K562 (cell line): ENCODE measurements around the gene ATXN1. TPM values are rescaled to one million over a fixed set of nuclear protein-coding genes. Genes with fewer than 3 reads are reported as not detected.

Source experiments
- ATAC-seq: fragments of 200-7000 bp; cut with Tn5 transposase; 3 replicates; pipeline ENCODE4 v1.9.1; 2020; ENCODE audit warnings: moderate library complexity
- BruUV-seq: library from RNA; stranded (reverse); fragments of 400-500 nt; replicated peaks from 2 replicates; lab custom pipeline; 2021; lab: Mats Ljungman, UMichigan
- CTCF ChIA-PET: fragments of 300-600 bp; formaldehyde crosslinking; extraction: SDS; loops from one replicate; lab custom pipeline; 2021; ENCODE audit warnings: low intra/inter-chr PET ratio; lab: Yijun Ruan, JAX
- POLR2A ChIA-PET: fragments of 300-600, 350-650 bp; sonication (Branson Sonifier 250); formaldehyde crosslinking; extraction: SDS; loops from one replicate; lab custom pipeline; 2021; ENCODE audit warnings: antibody characterized with exemption, inconsistent platforms; lab: Yijun Ruan, JAX
- DNase-seq, 4 experiments: peaks; one replicate each; pipeline versions ENCODE4 v3.0.0 to v3.0.0-alpha.2; 2011 to 2018; ENCODE audit warnings: low spot score in 3 of 4, mixed read lengths in 3 of 4; ENCODE audit errors: extremely low read depth in 1 of 4
- FAIRE-seq: peaks from 2 replicates; lab custom pipeline; 2011; peaks lifted over from hg19 to GRCh38; lab: Jason Lieb, UNC
- H2AFZ ChIP-seq: 2 replicates; pipeline ENCODE4 v1.6.0; 2011; ENCODE audit warnings: low read depth, low read length, control low read depth, inconsistent platforms
- H3K27ac ChIP-seq: fragments of 200-600 bp; 3 replicates; pipeline ENCODE4 v1.8.0; 2011; ENCODE audit warnings: low read depth, mild to moderate bottlenecking, control low read depth, inconsistent platforms, low read length, moderate library complexity, mixed read lengths; ENCODE audit errors: extremely low read depth
- H3K27me3 ChIP-seq, 2 experiments: fragments of 300-600 bp in 1 of 2; 2 replicates in 1 of 2; 3 replicates in 1 of 2; pipeline versions ENCODE4 v1.6.0 to v1.8.0; 2011; ENCODE audit warnings: inconsistent platforms in 2 of 2, low read length in 2 of 2, mild to moderate bottlenecking in 1 of 2, mixed read lengths in 1 of 2, moderate library complexity in 1 of 2; ENCODE audit not compliant: control insufficient read depth in 2 of 2, insufficient read depth in 2 of 2
- H3K36me3 ChIP-seq: fragments of 300-600 bp; 3 replicates; pipeline ENCODE4 v1.8.0; 2011; ENCODE audit warnings: mild to moderate bottlenecking, low read length, inconsistent platforms; ENCODE audit not compliant: control insufficient read depth, insufficient read depth
- H3K4me1 ChIP-seq, 2 experiments: fragments of 200-600 bp in 1 of 2; replicated peaks in 1 of 2; 2 replicates in 1 of 2; 3 replicates in 1 of 2; pipeline versions ENCODE4 v1.5.1 to v1.8.0; 2011; ENCODE audit warnings: inconsistent platforms in 2 of 2, low read length in 2 of 2, mild to moderate bottlenecking in 1 of 2, mixed read lengths in 1 of 2, moderate library complexity in 1 of 2; ENCODE audit not compliant: control insufficient read depth in 2 of 2, insufficient read depth in 2 of 2
- H3K4me2 ChIP-seq: 2 replicates; pipeline ENCODE4 v1.6.1; 2011; ENCODE audit warnings: low read length, control low read depth, inconsistent platforms, mixed read lengths; ENCODE audit not compliant: insufficient read depth
- H3K4me3 ChIP-seq: fragments of 200-600 bp; sonication (generic), shearing (Covaris generic); 2 replicates; pipeline ENCODE4 v1.5.1; 2016; ENCODE audit warnings: control low read depth, inconsistent platforms
- H3K79me2 ChIP-seq: fragments of 200-600 bp; 3 replicates; pipeline ENCODE4 v1.8.0; 2011; ENCODE audit warnings: low read length, inconsistent platforms; ENCODE audit not compliant: control insufficient read depth, insufficient read depth
- H3K9ac ChIP-seq, 2 experiments: 2 replicates each; pipeline versions ENCODE4 v1.6.0 to v1.6.1; 2011; ENCODE audit warnings: low read depth in 2 of 2, low read length in 2 of 2, control low read depth in 1 of 2, inconsistent platforms in 1 of 2, mild to moderate bottlenecking in 1 of 2, mixed read lengths in 1 of 2; ENCODE audit not compliant: insufficient read depth in 1 of 2
- H3K9me1 ChIP-seq: one replicate; pipeline ENCODE4 v1.6.0; 2011; ENCODE audit warnings: inconsistent platforms, mild to moderate bottlenecking, low read length, moderate library complexity; ENCODE audit not compliant: control insufficient read depth, insufficient read depth
- H3K9me3 ChIP-seq: replicated peaks from 2 replicates; pipeline ENCODE4 v1.5.1; 2011; ENCODE audit warnings: low read depth, low read length, inconsistent platforms; ENCODE audit not compliant: control insufficient read depth, insufficient read depth
- H4K20me1 ChIP-seq: replicated peaks from 2 replicates; pipeline ENCODE4 v1.6.1; 2011; ENCODE audit warnings: low read length, inconsistent platforms, mixed read lengths; ENCODE audit not compliant: control insufficient read depth, insufficient read depth
- CREB1 ChIP-seq, 2 experiments: sonication (generic) in 1 of 2; formaldehyde crosslinking in 1 of 2; IDR thresholded peaks; 2 replicates each; pipeline versions ENCODE4 v1.6.1 to v1.8.0; 2012 to 2022; ENCODE audit warnings: inconsistent platforms in 1 of 2, mild to moderate bottlenecking in 1 of 2, missing genetic modification reagents in 1 of 2, moderate library complexity in 1 of 2
- MTA1 ChIP-seq: fragments of 450-650 bp; IDR thresholded peaks from 2 replicates; pipeline ENCODE4 v1.6.1; 2017; ENCODE audit warnings: borderline replicate concordance
- MYC ChIP-seq, 2 experiments: fragments of 250-450 bp in 1 of 2; sonication (Bioruptor Pico) in 1 of 2; IDR thresholded peaks; 2 replicates each; pipeline versions ENCODE4 v1.5.1 to v1.6.1; 2012 to 2021; ENCODE audit warnings: low read depth in 2 of 2, borderline replicate concordance in 1 of 2, improper control_type of control experiment in 1 of 2, low read length in 1 of 2, mild to moderate bottlenecking in 1 of 2, moderate library complexity in 1 of 2
- WHSC1 ChIP-seq: IDR thresholded peaks from one replicate; pipeline ENCODE4 v1.6.1; 2012; ENCODE audit warnings: low read length, control low read depth, inconsistent platforms
- WGBS: fragments of 100-300 bp; shearing (Covaris generic); methylation state at CpG from one replicate; pipeline ENCODE4 v1.1.6; 2016; ENCODE audit warnings: low coverage, mixed read lengths; ENCODE audit not compliant: insufficient coverage; ENCODE audit errors: missing lambda C conversion rate; 5-methylcytosine and 5-hydroxymethylcytosine counted together
- in situ Hi-C: fragments of 300-500 bp; cut with MboI; formaldehyde crosslinking; loops from 4 replicates; pipeline ENCODE4 v1.15.0; 2018; ENCODE audit warnings: inconsistent platforms, mixed read lengths
- intact Hi-C: fragments of 100-400 bp; cut with micrococcal nuclease; formaldehyde crosslinking; loops from 2 replicates; pipeline ENCODE4 v1.14.2; 2022
- polyA plus RNA-seq, 8 experiments: library from polyadenylated mRNA; depleted of rRNA in 4 of 8; stranded (reverse) in 5 of 8; unstranded in 3 of 8; fragments of >200 nt; fragmentation: Nextera tagmentation in 2 of 8; fragmentation: Illumina TruSeq in 1 of 8; extraction: Ambion mirVana in 2 of 8; extraction: Trizol in 1 of 8; gene quantifications; 2 replicates each; pipeline versions ENCODE4 v1.2.1 to v1.2.3, GENCODE V29; 2011 to 2014; ENCODE audit warnings: inconsistent platforms in 1 of 8, missing spikeins in 1 of 8
- total RNA-seq, 7 experiments: library from RNA; depleted of rRNA in 6 of 7; stranded (reverse); fragments of >200 nt in 6 of 7; fragmentation: Illumina TruSeq in 2 of 7; extraction: Trizol in 2 of 7; gene quantifications; 2 replicates each; pipeline versions ENCODE4 v1.2.1 to v1.2.3, GENCODE V29; 2011 to 2021; ENCODE audit warnings: low replicate concordance in 1 of 7
- TF ChIP-seq, protein P1 (sequence below): fragments of 450-650 bp; IDR thresholded peaks from 2 replicates; pipeline ENCODE4 v1.6.1; 2016; ENCODE audit warnings: low read depth, mild to moderate bottlenecking, moderate library complexity

ATXN1 gene
- total and polyA plus RNA-seq, 9 of the 15 experiments (the other 6 are each of a cell fraction or from before 2014, with no cell fraction given) = under 0.01 to 1.2 (median 0.58) TPM

DNA sequence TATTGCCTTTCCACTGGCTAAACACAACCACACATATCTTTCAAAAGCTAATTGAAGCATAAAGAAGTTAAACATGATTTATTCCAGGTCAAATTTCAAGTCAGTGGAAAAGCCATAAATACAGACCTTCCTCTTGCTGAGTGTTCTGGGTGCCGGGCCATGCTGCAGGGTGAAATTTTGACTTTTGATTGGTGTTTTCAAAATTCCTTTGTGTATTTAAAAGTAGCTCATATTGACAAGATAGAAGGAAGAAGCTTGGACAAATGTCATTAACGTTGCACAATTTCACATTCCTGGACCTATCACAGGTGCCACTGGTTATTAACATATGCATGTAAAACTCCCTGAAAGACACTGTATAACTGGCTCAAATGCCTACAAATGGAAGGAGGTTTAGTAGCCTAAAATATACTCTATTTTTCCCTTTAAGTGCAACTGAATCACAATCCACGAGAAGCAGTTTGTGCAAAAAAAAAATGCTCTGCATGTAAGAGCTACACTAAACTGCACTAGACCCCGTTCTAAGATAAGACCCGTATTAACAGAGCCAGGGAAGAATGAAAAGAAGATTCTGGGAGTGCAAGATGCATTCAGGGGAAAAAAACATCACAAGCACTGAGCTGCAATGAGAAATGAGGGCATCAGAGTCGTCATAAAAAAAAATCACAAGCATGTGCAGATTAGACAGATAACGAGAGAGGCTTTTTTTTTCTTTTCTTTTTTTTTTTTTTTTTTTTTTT, 30.4 kb downstream of the ATXN1 start:
- no peak overlapping the region for H3K4me3 ChIP-seq
- H3K4me1 ChIP-seq = no peaks in the 10 kb centered on the region
- TF ChIP-seq MYC (IDR thresholded peaks at IDR 0.05; ENCODE audit: low read depth, low read length) (no peak), MYC (CRISPR knock-in tag; IDR thresholded peaks at IDR 0.05; ENCODE audit: borderline replicate concordance, low read depth) (no peak)
- TF ChIP-seq, protein P1, sequence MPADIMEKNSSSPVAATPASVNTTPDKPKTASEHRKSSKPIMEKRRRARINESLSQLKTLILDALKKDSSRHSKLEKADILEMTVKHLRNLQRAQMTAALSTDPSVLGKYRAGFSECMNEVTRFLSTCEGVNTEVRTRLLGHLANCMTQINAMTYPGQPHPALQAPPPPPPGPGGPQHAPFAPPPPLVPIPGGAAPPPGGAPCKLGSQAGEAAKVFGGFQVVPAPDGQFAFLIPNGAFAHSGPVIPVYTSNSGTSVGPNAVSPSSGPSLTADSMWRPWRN = no peak
- no peaks in the 10 kb centered on the region for H3K79me2 ChIP-seq
- FAIRE-seq (no peak), ATAC-seq (no peak), DNase-seq (no peak)
- ChIA-PET CTCF (no interaction called here), POLR2A (interaction anchor here (0.6 kb wide), 1 partner anchor 9 kb away, joined by 3 read pairs; no protein-coding TSS in a partner anchor)
- no peak overlapping the region for H3K9ac ChIP-seq
- in situ Hi-C loops (no loop called here), intact Hi-C loops (no loop called here)
- no peak overlapping the region for H2AFZ ChIP-seq
- peaks cover 0 to 6% of the 10 kb centered on the region in 2 experiments for H3K27me3 ChIP-seq
- H3K4me2 ChIP-seq = no peak overlapping the region
- no peaks in the 10 kb centered on the region for H3K36me3 ChIP-seq
- no peaks in the 10 kb centered on the region for H3K9me3 ChIP-seq
- H3K27ac ChIP-seq = no peak overlapping the region
- 0% methylated on average over 7 of the region's 7 CpGs for WGBS
- no TSS peak for BruUV-seq
- H3K9me1 ChIP-seq = no peaks in the 10 kb centered on the region
- no peaks in the 10 kb centered on the region for H4K20me1 ChIP-seq

DNA sequence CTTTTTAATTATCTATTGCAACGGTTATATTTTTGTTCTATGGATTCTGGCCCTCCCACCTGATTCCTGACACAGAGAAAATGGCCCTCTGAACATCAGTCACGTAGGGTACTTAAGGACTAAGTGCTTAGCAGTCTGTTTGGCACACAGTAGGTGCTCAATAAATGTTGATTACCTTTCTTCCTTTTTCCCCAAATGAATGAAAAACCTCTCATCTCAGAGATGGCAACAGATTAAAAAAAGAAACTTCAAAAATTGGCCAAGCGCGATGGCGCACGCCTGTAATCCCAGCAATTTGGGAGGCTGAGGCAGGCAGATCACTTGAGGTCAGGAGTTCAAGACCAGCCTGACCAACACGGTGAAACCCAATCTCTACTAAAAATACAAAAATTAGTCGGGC, 31.5 kb downstream of the ATXN1 start:
- H3K9me3 ChIP-seq = no peaks in the 10 kb centered on the region
- H3K4me3 ChIP-seq = no peak overlapping the region
- no peaks in the 10 kb centered on the region for H3K4me1 ChIP-seq
- no peaks in the 10 kb centered on the region for H3K79me2 ChIP-seq
- CTCF ChIA-PET = no interaction called here
- H3K27ac ChIP-seq = no peak overlapping the region
- no peak overlapping the region for H3K9ac ChIP-seq
- H3K36me3 ChIP-seq = no peaks in the 10 kb centered on the region
- H4K20me1 ChIP-seq = no peaks in the 10 kb centered on the region
- BruUV-seq = no TSS peak
- FAIRE-seq (no peak), DNase-seq (no peak)
- peaks cover 4 to 6% of the 10 kb centered on the region in 2 experiments for H3K27me3 ChIP-seq
- in situ Hi-C loops = no loop called here
- no peak overlapping the region for H2AFZ ChIP-seq
- H3K4me2 ChIP-seq = no peak overlapping the region
- no peaks in the 10 kb centered on the region for H3K9me1 ChIP-seq
- TF ChIP-seq WHSC1 = no peak
- no peak for TF ChIP-seq CREB1 (IDR thresholded peaks at IDR 0.05)
- no peak for TF ChIP-seq CREB1 (CRISPR knock-in tag; IDR thresholded peaks at IDR 0.05)
- no peak for TF ChIP-seq MTA1
- TF ChIP-seq, all 486 proteins: peak for 0
- intact Hi-C loops = no loop called here
- POLR2A ChIA-PET = no interaction called here
- 15% methylated on average over 8 of the region's 8 CpGs for WGBS
- ATAC-seq = no peak
